ENCODE measurements around the gene KCNQ5.

DNA sequence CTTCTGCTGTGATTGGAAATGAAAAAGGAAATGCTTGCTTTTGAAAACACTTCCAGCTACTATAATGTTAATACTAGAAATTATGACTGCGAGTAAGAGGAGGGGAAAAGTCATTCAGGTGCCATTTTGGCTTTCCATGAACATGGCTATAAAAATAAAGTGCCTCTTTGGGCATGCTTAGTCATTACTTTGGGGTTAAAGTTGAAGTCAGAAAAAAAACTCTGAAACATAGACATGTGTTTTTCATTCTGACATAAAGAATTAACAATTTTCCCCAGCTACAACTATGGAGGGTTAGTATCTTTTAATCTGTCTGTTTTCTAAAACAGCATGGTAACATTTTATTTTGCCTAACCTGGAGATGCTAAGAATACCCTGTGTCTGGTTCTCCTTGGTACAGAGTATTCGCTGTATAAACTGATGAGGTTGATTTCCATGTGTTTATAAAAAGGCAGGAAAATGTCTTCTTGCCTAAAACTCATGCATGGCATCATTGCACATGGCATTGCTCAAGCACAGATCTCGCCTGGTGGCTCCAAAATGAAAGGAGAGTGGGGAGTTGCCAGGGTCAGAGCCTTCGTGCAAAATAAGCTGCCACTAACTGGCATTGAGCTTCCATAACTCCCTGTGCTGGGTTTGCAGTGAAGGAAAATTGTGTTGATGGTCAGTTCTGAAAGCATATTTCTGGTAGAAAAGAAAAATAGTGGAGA, 188.9 kb downstream of the KCNQ5 start:
- TF ChIP-seq CTCF (IDR thresholded peaks at IDR 0.05), result no peak
- TF ChIP-seq POLR2A (IDR thresholded peaks at IDR 0.05), result no peak
